A673 (cell line): ENCODE measurements around the gene GRIK1. TPM values are rescaled to one million over a fixed set of nuclear protein-coding genes. Genes with fewer than 3 reads are reported as not detected.

Source experiments
- BruUV-seq: library from RNA; stranded (reverse); fragments of 400-500 nt; replicated peaks from 2 replicates; lab custom pipeline; 2021; lab: Mats Ljungman, UMichigan
- CTCF ChIA-PET: fragments of 300-600 bp; sonication (Branson Sonifier 250); formaldehyde crosslinking; loops from one replicate; lab custom pipeline; 2022; ENCODE audit warnings: antibody characterized with exemption; lab: Charles Lee
- POLR2A ChIA-PET: fragments of 300-600 bp; sonication (Branson Sonifier 250); formaldehyde crosslinking; loops from one replicate; lab custom pipeline; 2022; ENCODE audit warnings: antibody characterized with exemption; ENCODE audit not compliant: low non-redundant PET; lab: Charles Lee
- DNase-seq: peaks from one replicate; pipeline ENCODE4 v3.0.0-alpha.2; 2015; ENCODE audit warnings: low spot score
- H3K27ac ChIP-seq: fragments of 200-600 bp; sonication (generic); 2 replicates; pipeline ENCODE4 v1.5.1; 2016; ENCODE audit warnings: mixed run types, low read depth, mild to moderate bottlenecking, mixed read lengths, antibody characterized with exemption, low read length; ENCODE audit not compliant: poor library complexity, severe bottlenecking
- H3K27me3 ChIP-seq: fragments of 200-600 bp; sonication (generic); replicated peaks from 2 replicates; pipeline ENCODE4 v1.6.1; 2017; ENCODE audit warnings: mixed run types, low read depth, mild to moderate bottlenecking, mixed read lengths, antibody characterized with exemption, low read length; ENCODE audit not compliant: insufficient read depth, poor library complexity
- H3K36me3 ChIP-seq: fragments of 200-600 bp; sonication (generic); 2 replicates; pipeline ENCODE4 v1.6.1; 2016; ENCODE audit warnings: mixed run types, mild to moderate bottlenecking, mixed read lengths, antibody characterized with exemption, low read length; ENCODE audit not compliant: insufficient read depth, poor library complexity, severe bottlenecking
- H3K4me1 ChIP-seq: fragments of 200-600 bp; sonication (generic); 2 replicates; pipeline ENCODE4 v1.6.1; 2017; ENCODE audit warnings: mixed run types, mild to moderate bottlenecking, mixed read lengths, antibody characterized with exemption, low read length; ENCODE audit not compliant: insufficient read depth, poor library complexity, severe bottlenecking
- H3K4me3 ChIP-seq: fragments of 200-600 bp; sonication (generic); 2 replicates; pipeline ENCODE4 v1.5.1; 2016; ENCODE audit warnings: low read depth, mixed run types, mild to moderate bottlenecking, mixed read lengths, low read length; ENCODE audit not compliant: poor library complexity, severe bottlenecking
- H3K9me3 ChIP-seq: fragments of 200-600 bp; sonication (generic); 2 replicates; pipeline ENCODE4 v1.6.1; 2016; ENCODE audit warnings: mixed run types, low read depth, mild to moderate bottlenecking, mixed read lengths, antibody characterized with exemption, low read length; ENCODE audit not compliant: poor library complexity, severe bottlenecking
- EZH2 ChIP-seq: fragments of 200-600 bp; sonication (generic); IDR thresholded peaks from 2 replicates; pipeline ENCODE4 v1.6.1; 2017; ENCODE audit warnings: borderline replicate concordance, low read depth, mild to moderate bottlenecking, mixed read lengths, antibody characterized with exemption, low read length; ENCODE audit not compliant: poor library complexity, severe bottlenecking
- intact Hi-C: fragments of 100-400 bp; cut with micrococcal nuclease; formaldehyde crosslinking; loops from one replicate; pipeline ENCODE4 v1.10.0; 2022; ENCODE audit not compliant: unreplicated experiment
- total RNA-seq: library from RNA; stranded (reverse); gene quantifications from 2 replicates; pipeline ENCODE4 v1.2.3, GENCODE V29; 2021
- TF ChIP-seq, protein P1 (sequence below): fragments of 300-800, 200-600 bp; sonication (generic); conservative IDR thresholded peaks from 2 replicates; pipeline ENCODE4 v1.5.1; 2017; ENCODE audit warnings: low read depth, mild to moderate bottlenecking, antibody characterized with exemption, low read length, moderate library complexity, mixed read lengths

GRIK1 gene
- total RNA-seq, 1 experiment from 2014 or later: 0.67 TPM

DNA sequence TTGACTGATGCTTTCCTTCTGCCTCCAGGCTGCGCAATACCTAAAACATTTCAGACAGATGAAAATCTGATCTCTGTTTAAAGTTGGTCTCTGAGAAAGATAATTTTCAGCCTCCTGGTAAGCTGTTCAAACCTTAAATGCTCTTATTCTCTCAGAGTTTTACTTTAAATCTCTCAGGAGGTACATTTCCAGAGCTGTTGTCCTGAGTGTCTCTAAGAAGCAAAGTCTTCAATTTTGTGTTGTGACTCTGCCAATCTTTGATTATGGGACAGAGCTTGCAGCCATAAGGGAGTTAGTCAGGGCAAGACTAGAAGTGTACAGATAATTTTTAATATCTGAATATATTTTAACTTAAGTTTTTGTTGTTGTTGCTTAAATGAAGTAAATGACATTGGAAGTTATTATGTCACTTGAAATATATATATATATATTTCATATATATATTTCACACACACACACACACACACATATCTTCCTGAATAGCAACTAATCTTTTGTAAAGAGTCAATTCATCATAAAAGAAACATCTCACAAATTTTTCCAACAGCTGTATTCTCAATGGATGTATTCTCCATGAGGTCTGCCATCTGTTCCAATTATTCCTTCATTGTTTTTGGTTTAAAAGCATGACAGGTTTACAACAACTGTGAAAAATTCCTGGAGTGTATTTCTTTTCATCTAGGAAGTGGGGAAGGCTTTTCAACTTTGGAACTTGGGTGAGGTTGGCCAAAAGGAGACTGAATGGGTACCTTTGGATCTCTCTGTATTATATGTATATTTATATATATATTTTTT, 381.7 kb downstream of the GRIK1 start:
- H3K4me1 ChIP-seq: no peaks in the 10 kb centered on the region
- H3K27me3 ChIP-seq: no peaks in the 10 kb centered on the region
- CTCF ChIA-PET: no interaction called here
- DNase-seq: no peak
- intact Hi-C loops: no loop called here
- TF ChIP-seq, protein P1, sequence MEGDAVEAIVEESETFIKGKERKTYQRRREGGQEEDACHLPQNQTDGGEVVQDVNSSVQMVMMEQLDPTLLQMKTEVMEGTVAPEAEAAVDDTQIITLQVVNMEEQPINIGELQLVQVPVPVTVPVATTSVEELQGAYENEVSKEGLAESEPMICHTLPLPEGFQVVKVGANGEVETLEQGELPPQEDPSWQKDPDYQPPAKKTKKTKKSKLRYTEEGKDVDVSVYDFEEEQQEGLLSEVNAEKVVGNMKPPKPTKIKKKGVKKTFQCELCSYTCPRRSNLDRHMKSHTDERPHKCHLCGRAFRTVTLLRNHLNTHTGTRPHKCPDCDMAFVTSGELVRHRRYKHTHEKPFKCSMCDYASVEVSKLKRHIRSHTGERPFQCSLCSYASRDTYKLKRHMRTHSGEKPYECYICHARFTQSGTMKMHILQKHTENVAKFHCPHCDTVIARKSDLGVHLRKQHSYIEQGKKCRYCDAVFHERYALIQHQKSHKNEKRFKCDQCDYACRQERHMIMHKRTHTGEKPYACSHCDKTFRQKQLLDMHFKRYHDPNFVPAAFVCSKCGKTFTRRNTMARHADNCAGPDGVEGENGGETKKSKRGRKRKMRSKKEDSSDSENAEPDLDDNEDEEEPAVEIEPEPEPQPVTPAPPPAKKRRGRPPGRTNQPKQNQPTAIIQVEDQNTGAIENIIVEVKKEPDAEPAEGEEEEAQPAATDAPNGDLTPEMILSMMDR: no peak
- TF ChIP-seq EZH2: no peak
- POLR2A ChIA-PET: no interaction called here
- H3K36me3 ChIP-seq: no peaks in the 10 kb centered on the region
- H3K27ac ChIP-seq: no peak overlapping the region
- H3K4me3 ChIP-seq: no peak overlapping the region
- no TSS peak for BruUV-seq
- no peaks in the 10 kb centered on the region for H3K9me3 ChIP-seq

DNA sequence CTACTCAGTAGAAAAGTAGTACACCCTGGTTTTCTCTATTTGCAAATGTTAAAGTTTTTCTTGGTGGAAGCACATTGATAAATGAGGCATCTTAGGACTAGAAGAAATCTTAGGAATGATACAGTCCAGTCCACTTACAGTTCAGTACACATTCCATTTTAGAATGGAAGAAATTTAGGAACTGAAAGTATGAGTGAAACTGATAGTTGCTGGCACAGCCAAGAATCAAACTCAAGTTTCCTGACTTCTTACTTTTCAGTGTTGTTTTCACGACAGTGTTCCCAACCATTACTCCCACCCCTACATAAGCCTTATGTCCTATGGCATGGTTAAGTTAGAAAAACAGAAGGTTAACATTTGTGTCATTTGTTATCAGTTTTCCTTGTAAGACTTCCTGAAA, 382.6 kb downstream of the GRIK1 start:
- H3K36me3 ChIP-seq: no peaks in the 10 kb centered on the region
- no peaks in the 10 kb centered on the region for H3K4me1 ChIP-seq
- no peaks in the 10 kb centered on the region for H3K27me3 ChIP-seq
- intact Hi-C loops: no loop called here
- ChIA-PET CTCF (no interaction called here), POLR2A (no interaction called here)
- H3K27ac ChIP-seq: no peak overlapping the region
- H3K9me3 ChIP-seq: no peaks in the 10 kb centered on the region
- H3K4me3 ChIP-seq: no peak overlapping the region
- TF ChIP-seq EZH2: no peak
- TF ChIP-seq, protein P1: no peak
- no peak for DNase-seq
- no TSS peak for BruUV-seq

DNA sequence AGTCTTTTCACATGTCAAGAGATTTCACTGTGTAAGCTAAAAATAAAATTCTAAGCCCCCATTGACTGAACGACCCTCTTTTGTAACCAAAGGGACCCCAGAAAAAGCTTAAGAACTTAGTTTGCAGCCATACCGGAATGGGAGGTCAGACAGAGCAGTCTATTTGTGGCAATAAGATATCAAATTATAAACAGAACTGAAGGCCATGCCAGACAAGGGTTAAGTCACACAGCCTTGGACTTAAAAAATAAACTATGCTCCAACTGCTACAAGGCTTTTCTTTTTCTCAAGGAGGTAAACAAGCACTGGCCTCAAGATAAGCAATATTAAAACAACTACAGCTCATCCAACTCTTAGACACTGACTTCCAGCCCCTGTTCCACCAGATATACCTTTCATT, 384.2 kb downstream of the GRIK1 start:
- no TSS peak for BruUV-seq
- no peak for DNase-seq
- Histone ChIP-seq H3K27me3 (no peaks in the 10 kb centered on the region), H3K9me3 (no peaks in the 10 kb centered on the region), H3K4me3 (no peak overlapping the region), H3K4me1 (peaks cover 4% of the 10 kb centered on the region), H3K27ac (no peak overlapping the region), H3K36me3 (no peaks in the 10 kb centered on the region)
- ChIA-PET POLR2A (no interaction called here), CTCF (no interaction called here)
- intact Hi-C loops: no loop called here
- TF ChIP-seq, protein P1: no peak
- no peak for TF ChIP-seq EZH2
